HepG2 (cell line): ENCODE data around the gene AKR1E2.

Source experiments
- JUN ChIP-seq: sonication (generic); formaldehyde crosslinking; IDR thresholded peaks from 2 replicates; pipeline ENCODE4 v1.4.0; 2020; ENCODE audit warnings: mild to moderate bottlenecking, missing genetic modification reagents
- KDM5A ChIP-seq: fragments of 200-600 bp; sonication (generic); IDR thresholded peaks from 2 replicates; pipeline ENCODE4 v1.7.0; 2018; ENCODE audit warnings: antibody characterized with exemption, mild to moderate bottlenecking, low read length, borderline replicate concordance
- MEIS2 ChIP-seq: sonication (generic); formaldehyde crosslinking; IDR thresholded peaks from 2 replicates; pipeline ENCODE4 v1.9.0; 2021; ENCODE audit warnings: mild to moderate bottlenecking, missing genetic modification reagents
- SATB2 ChIP-seq: sonication (generic); formaldehyde crosslinking; IDR thresholded peaks from 2 replicates; pipeline ENCODE4 v1.5.0; 2020; ENCODE audit warnings: missing genetic modification reagents
- TF ChIP-seq, protein P1 (sequence below): IDR thresholded peaks from 2 replicates; pipeline ENCODE4 v1.6.1; 2012; ENCODE audit warnings: inconsistent platforms
- TF ChIP-seq, protein P2 (sequence below): sonication (generic); formaldehyde crosslinking; IDR thresholded peaks from 2 replicates; pipeline ENCODE4 v1.5.0; 2020; ENCODE audit warnings: mild to moderate bottlenecking, missing genetic modification reagents, moderate library complexity

DNA sequence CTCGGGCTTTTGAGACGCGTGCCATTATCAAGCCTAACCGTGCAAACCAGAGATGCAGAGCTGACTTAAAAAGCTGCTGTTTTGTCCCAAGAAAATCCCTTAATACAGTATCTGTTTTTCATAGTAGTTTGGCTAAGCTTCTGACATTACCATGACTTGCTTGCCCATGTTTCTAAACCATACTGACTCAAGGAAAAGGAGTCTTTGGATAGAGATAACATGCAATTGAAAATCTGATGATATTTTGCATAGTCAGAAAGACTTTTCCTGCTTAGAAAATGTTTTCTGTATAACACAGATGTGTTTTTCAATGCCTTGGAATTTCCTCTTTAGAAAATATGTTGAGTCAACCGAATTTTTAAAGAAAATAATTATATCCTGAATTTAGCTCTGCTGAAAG, 21.5 kb upstream of the AKR1E2 start:
- TF ChIP-seq JUN (CRISPR knock-in tag): no peak
- TF ChIP-seq SATB2 (CRISPR knock-in tag): no peak
- TF ChIP-seq MEIS2: no peak
- TF ChIP-seq, protein P1, sequence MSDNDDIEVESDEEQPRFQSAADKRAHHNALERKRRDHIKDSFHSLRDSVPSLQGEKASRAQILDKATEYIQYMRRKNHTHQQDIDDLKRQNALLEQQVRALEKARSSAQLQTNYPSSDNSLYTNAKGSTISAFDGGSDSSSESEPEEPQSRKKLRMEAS: no peak
- TF ChIP-seq, protein P2, sequence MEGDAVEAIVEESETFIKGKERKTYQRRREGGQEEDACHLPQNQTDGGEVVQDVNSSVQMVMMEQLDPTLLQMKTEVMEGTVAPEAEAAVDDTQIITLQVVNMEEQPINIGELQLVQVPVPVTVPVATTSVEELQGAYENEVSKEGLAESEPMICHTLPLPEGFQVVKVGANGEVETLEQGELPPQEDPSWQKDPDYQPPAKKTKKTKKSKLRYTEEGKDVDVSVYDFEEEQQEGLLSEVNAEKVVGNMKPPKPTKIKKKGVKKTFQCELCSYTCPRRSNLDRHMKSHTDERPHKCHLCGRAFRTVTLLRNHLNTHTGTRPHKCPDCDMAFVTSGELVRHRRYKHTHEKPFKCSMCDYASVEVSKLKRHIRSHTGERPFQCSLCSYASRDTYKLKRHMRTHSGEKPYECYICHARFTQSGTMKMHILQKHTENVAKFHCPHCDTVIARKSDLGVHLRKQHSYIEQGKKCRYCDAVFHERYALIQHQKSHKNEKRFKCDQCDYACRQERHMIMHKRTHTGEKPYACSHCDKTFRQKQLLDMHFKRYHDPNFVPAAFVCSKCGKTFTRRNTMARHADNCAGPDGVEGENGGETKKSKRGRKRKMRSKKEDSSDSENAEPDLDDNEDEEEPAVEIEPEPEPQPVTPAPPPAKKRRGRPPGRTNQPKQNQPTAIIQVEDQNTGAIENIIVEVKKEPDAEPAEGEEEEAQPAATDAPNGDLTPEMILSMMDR: no peak
- no peak for TF ChIP-seq KDM5A
